ENCODE measurements around the gene PHACTR1. TPM values are rescaled to one million over a fixed set of nuclear protein-coding genes. Genes with fewer than 3 reads are reported as not detected.
"Not testable (repeated sequence)": the region's sequence is repeated elsewhere in the genome, so short reads cannot be mapped to it uniquely, and the experiment has no call there.

Gene PHACTR1
- polyA plus RNA-seq, 1 experiment: not detected

DNA sequence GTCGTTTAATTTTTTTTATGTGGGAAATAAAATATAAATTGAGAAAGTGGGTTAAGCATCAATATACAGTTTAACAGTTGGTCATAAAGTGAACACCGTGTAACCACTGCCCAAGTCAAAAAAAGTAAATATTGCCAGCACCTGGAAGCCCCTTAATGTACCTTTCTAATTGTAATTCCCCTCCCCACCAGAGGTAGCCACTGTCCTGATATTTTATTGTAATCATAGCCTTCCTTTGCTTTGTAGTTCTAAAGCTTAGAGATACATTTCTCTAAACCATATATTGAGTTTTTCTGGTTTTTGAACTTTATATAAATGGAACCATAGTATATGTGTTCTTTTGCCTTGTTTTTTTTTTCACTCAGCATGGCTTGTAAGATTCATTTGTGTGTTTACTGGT is 431.2 kb downstream of the PHACTR1 start:
- H3K27me3 ChIP-seq (ENCODE audit: control insufficient read depth, insufficient read depth, low read length): no peaks in the 10 kb centered on the region
- H3K27ac ChIP-seq (ENCODE audit: low read depth, low read length): no peak overlapping the region
- POLR2A ChIA-PET: no interaction called here

DNA sequence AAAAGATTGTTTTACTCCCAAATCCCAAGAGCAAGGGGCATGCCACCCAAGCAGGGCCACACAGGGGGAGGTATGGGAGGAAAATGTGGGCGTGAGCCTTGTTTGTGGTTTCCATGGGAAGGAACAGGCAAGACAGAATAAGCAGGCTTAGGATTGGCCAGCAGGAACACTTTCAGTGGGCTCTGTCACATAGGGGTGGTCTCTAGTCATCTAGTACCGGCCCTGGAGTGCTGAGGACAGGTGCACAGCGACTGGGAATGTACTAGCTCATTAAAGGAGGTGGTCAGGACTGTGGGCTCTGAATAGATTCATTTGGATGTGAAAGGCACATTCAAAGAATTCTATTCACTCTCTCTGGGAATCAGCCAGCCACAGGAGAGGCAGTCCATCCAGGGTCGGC is 436.2 kb downstream of the PHACTR1 start:
- no peak for DNase-seq (ENCODE audit: low read depth, low spot score)
- no peaks in the 10 kb centered on the region for H3K9me3 ChIP-seq (ENCODE audit: control insufficient read depth, insufficient read depth, low read length)
- ChIA-PET POLR2A (no interaction called here), CTCF (no interaction called here)
- H3K27ac ChIP-seq (ENCODE audit: low read depth, low read length): no peak overlapping the region
- no peaks in the 10 kb centered on the region for H3K27me3 ChIP-seq (ENCODE audit: control insufficient read depth, insufficient read depth, low read length)
- TF ChIP-seq, protein P1, sequence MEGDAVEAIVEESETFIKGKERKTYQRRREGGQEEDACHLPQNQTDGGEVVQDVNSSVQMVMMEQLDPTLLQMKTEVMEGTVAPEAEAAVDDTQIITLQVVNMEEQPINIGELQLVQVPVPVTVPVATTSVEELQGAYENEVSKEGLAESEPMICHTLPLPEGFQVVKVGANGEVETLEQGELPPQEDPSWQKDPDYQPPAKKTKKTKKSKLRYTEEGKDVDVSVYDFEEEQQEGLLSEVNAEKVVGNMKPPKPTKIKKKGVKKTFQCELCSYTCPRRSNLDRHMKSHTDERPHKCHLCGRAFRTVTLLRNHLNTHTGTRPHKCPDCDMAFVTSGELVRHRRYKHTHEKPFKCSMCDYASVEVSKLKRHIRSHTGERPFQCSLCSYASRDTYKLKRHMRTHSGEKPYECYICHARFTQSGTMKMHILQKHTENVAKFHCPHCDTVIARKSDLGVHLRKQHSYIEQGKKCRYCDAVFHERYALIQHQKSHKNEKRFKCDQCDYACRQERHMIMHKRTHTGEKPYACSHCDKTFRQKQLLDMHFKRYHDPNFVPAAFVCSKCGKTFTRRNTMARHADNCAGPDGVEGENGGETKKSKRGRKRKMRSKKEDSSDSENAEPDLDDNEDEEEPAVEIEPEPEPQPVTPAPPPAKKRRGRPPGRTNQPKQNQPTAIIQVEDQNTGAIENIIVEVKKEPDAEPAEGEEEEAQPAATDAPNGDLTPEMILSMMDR (IDR thresholded peaks at IDR 0.05; ENCODE audit: low read depth, low read length): no peak
- no peak overlapping the region for H3K4me3 ChIP-seq (ENCODE audit: low read depth, low read length)

More for the DNA sequence above, 431.2 kb downstream of the PHACTR1 start:
- DNase-seq (ENCODE audit: low read depth, low spot score): no peak
- Histone ChIP-seq H3K4me3 (ENCODE audit: low read depth, low read length) (no peak overlapping the region), H3K9me3 (ENCODE audit: control insufficient read depth, insufficient read depth, low read length) (no peaks in the 10 kb centered on the region)
- CTCF ChIA-PET: no interaction called here
- TF ChIP-seq, protein P1 (IDR thresholded peaks at IDR 0.05; ENCODE audit: low read depth, low read length): no peak

DNA sequence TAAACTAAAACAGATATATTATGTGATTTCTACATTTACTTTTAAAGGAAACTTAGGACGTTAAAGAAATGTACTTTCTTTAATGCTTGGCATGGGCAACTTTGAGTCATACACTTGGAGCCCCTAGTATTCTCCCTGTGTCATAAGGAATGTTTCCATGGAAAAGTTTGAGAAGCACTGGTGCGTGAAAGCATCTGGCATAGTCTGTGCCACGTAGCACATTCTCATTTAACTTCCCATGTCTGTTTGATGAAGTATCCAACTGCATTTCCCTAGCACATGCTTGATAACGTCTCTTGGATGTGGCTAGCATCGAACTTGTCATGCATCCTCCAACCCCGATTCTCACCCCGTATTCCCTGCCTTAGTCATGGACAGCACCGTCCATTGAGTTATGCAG is 439.8 kb downstream of the PHACTR1 start:
- H3K27ac ChIP-seq (ENCODE audit: low read depth, low read length): no peak overlapping the region
- DNase-seq (ENCODE audit: low read depth, low spot score): no peak
- H3K27me3 ChIP-seq (ENCODE audit: control insufficient read depth, insufficient read depth, low read length): no peaks in the 10 kb centered on the region
- TF ChIP-seq, protein P1 (IDR thresholded peaks at IDR 0.05; ENCODE audit: low read depth, low read length): no peak
- H3K4me3 ChIP-seq (ENCODE audit: low read depth, low read length): no peak overlapping the region
- H3K9me3 ChIP-seq (ENCODE audit: control insufficient read depth, insufficient read depth, low read length): no peaks in the 10 kb centered on the region
- CTCF ChIA-PET: no interaction called here
- POLR2A ChIA-PET: no interaction called here

DNA sequence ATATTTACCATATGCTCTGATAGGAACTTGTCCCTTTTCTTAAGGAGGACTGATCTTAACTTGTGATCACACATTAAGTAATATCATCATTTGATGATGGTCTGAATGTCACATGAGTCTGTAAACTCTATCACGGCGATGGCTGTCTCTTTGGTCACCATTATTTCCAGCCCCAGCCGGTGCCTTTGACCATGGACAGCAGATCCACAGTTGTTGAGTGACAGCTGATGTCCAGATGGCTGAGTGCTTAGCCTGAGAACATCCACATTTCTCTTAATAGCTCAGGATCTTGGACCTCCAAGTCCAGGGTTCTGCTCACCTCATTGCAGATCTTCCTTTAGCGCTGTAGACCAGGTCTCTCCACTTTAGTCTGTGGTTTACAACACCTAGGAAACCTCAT is 440.7 kb downstream of the PHACTR1 start:
- Histone ChIP-seq H3K27me3 (ENCODE audit: control insufficient read depth, insufficient read depth, low read length) (no peaks in the 10 kb centered on the region), H3K4me3 (ENCODE audit: low read depth, low read length) (no peak overlapping the region), H3K9me3 (ENCODE audit: control insufficient read depth, insufficient read depth, low read length) (no peaks in the 10 kb centered on the region), H3K27ac (ENCODE audit: low read depth, low read length) (no peak overlapping the region)
- TF ChIP-seq, protein P1 (IDR thresholded peaks at IDR 0.05; ENCODE audit: low read depth, low read length): no peak
- ChIA-PET POLR2A (no interaction called here), CTCF (no interaction called here)
- no peak for DNase-seq (ENCODE audit: low read depth, low spot score)

DNA sequence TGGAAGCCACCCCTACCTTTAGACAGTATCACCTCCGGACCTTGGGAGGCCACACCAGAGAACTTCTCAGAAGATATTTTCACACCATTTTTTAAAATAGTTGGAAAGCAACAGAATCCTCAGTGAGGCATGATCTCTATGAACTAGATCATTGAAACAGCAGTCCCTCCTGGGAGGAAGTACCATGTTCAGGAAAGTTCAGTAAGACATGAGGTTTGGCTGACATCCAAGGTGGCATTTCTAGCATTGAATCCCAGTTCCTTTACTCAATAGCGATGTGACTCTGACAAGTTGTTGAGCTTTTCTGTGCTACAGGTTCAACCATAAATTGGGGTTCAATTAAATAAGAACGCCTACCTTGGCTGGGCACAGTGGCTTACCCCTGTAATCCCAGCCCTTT is 442.7 kb downstream of the PHACTR1 start:
- Histone ChIP-seq H3K4me3 (ENCODE audit: low read depth, low read length) (no peak overlapping the region), H3K9me3 (ENCODE audit: control insufficient read depth, insufficient read depth, low read length) (no peaks in the 10 kb centered on the region), H3K27ac (ENCODE audit: low read depth, low read length) (no peak overlapping the region), H3K27me3 (ENCODE audit: control insufficient read depth, insufficient read depth, low read length) (no peaks in the 10 kb centered on the region)
- ChIA-PET POLR2A (no interaction called here), CTCF (interaction anchor here (0.6 to 1.4 kb wide), 2 partner anchors 36 to 41 kb away, joined by 3 to 4 read pairs; no protein-coding TSS in a partner anchor)
- no peak for DNase-seq (ENCODE audit: low read depth, low spot score)
- TF ChIP-seq, protein P1 (IDR thresholded peaks at IDR 0.05; ENCODE audit: low read depth, low read length): no peak

DNA sequence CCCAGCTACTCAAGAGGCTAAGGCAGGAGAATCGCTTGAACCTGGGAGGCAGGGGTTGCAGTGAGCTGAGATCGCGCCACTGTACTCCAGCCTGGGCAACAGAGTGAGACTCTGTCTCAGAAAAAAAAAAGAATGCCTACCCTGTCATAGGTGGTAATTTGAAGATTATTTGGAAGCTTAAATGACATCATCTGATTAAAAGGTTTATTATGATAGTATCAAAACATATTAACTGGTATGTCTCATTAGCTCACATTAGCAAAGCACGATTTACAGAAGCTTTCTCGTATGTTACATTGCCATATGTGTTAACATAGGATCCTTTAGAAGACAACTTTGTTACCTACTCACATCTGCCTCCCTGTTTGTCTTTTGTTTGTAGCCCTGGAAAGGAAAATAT is 443.3 kb downstream of the PHACTR1 start:
- POLR2A ChIA-PET; H3K4me3 ChIP-seq (ENCODE audit: low read depth, low read length); H3K9me3 ChIP-seq (ENCODE audit: control insufficient read depth, insufficient read depth, low read length); H3K27ac ChIP-seq (ENCODE audit: low read depth, low read length); H3K27me3 ChIP-seq (ENCODE audit: control insufficient read depth, insufficient read depth, low read length); DNase-seq (ENCODE audit: low read depth, low spot score): not testable (repeated sequence)
- CTCF ChIA-PET: interaction anchor here (0.6 to 1.4 kb wide), 2 partner anchors 35 to 42 kb away, joined by 3 to 4 read pairs; no protein-coding TSS in a partner anchor
